HL-60 (cell line): ENCODE data around the gene TIMM50.

Source experiments
- DNase-seq, 2 experiments: peaks; one replicate each; pipeline ENCODE4 v3.0.0-alpha.2; 2010 to 2020; ENCODE audit warnings: low read depth in 1 of 2, low spot score in 1 of 2
- H3K27ac ChIP-seq: fragments of 250-450 bp; sonication (Bioruptor Pico); replicated peaks from 2 replicates; pipeline ENCODE4 v1.5.1; 2020; ENCODE audit warnings: mild to moderate bottlenecking, moderate library complexity
- H3K27me3 ChIP-seq: fragments of 250-450 bp; sonication (Bioruptor Pico); 2 replicates; pipeline ENCODE4 v1.5.1; 2021; ENCODE audit warnings: mild to moderate bottlenecking, moderate library complexity; ENCODE audit not compliant: insufficient read depth, poor library complexity, severe bottlenecking
- H3K4me3 ChIP-seq: replicated peaks from 2 replicates; pipeline ENCODE4 v1.5.1; 2011; ENCODE audit warnings: mild to moderate bottlenecking, control low read depth, low read length; ENCODE audit not compliant: insufficient read depth
- CTCF ChIP-seq: IDR thresholded peaks from one replicate; pipeline ENCODE4 v1.5.1; 2011; ENCODE audit warnings: low read length, control low read depth, inconsistent platforms; ENCODE audit not compliant: insufficient read depth
- GABPA ChIP-seq: IDR thresholded peaks from 2 replicates; pipeline ENCODE4 v1.6.1; 2012; ENCODE audit warnings: low read depth
- POLR2AphosphoS5 ChIP-seq: IDR thresholded peaks from 2 replicates; pipeline ENCODE4 v1.6.1; 2012; ENCODE audit warnings: low read depth
- REST ChIP-seq: IDR thresholded peaks from 2 replicates; pipeline ENCODE4 v1.6.1; 2012; ENCODE audit warnings: low read depth; ENCODE audit not compliant: insufficient replicate concordance
- SPI1 ChIP-seq: IDR thresholded peaks from 2 replicates; pipeline ENCODE4 v1.6.1; 2012; ENCODE audit warnings: low read depth, mild to moderate bottlenecking, borderline replicate concordance

TIMM50 gene

GRCh38 chr19:39533791-39534190 is 53.2 kb downstream of the TIMM50 start:
- no peak for DNase-seq
- H3K4me3 ChIP-seq: no peak overlapping the region
- no peaks in the 10 kb centered on the region for H3K27me3 ChIP-seq
- TF ChIP-seq SPI1: no peak
- TF ChIP-seq REST: no peak
- TF ChIP-seq GABPA: no peak
- no peak for TF ChIP-seq POLR2AphosphoS5
- TF ChIP-seq CTCF: no peak
- no peak overlapping the region for H3K27ac ChIP-seq

- H3K27me3 ChIP-seq: no peaks in the 10 kb centered on the region
- TF ChIP-seq GABPA (no peak), SPI1 (no peak), POLR2AphosphoS5 (no peak), CTCF (no peak), REST (no peak)
- H3K27ac ChIP-seq: peak overlapping the region; percentile 49
- peak overlapping the region; percentile 89 for H3K4me3 ChIP-seq
- no peak for DNase-seq
These were observed 58.5 kb downstream of the TIMM50 start for GRCh38 chr19:39539165-39539517.

- TF ChIP-seq GABPA (no peak), CTCF (peak; percentile 46), POLR2AphosphoS5 (peak; percentile 25; the same call in 1 of the 2 replicates)
- H3K27me3 ChIP-seq: no peaks in the 10 kb centered on the region
- peak within 1 kb of the TSS; percentile 68 for H3K27ac ChIP-seq
- peak; percentile 77 to 94 for DNase-seq
- H3K4me3 ChIP-seq: peak within 1 kb of the TSS; percentile 89
These were observed 59.1 kb downstream of the TIMM50 start, which contains the start of gene EID2 for GRCh38 chr19:39539518-39540332. Gene EID2, minus strand, starts transcription at chr19:39540161. Its CDS starts 82 bp downstream, at chr19:39540079.

GRCh38 chr19:39540333-39540673 is 59.7 kb downstream of the TIMM50 start:
- peak overlapping the region; percentile 89; the same call in 1 of the 2 replicates for H3K4me3 ChIP-seq
- TF ChIP-seq GABPA (no peak), SPI1 (no peak), CTCF (no peak), REST (no peak), POLR2AphosphoS5 (no peak)

More at GRCh38 chr19:39540333-39540673, 59.7 kb downstream of the TIMM50 start:
- no peaks in the 10 kb centered on the region for H3K27me3 ChIP-seq
- no peak for DNase-seq
- no peak overlapping the region for H3K27ac ChIP-seq
